GM12891 (cell line): ENCODE results near the gene RNF144A.

ENCODE experiments used
- PAX5 ChIP-seq: IDR thresholded peaks from 2 replicates; pipeline ENCODE4 v1.6.1; 2011; ENCODE audit warnings: low read length, moderate library complexity, mild to moderate bottlenecking; ENCODE audit not compliant: insufficient read depth, severe bottlenecking
- POLR2A ChIP-seq: IDR thresholded peaks from 2 replicates; pipeline ENCODE4 v1.6.1; 2011; ENCODE audit warnings: low read depth, low read length, control low read depth
- POLR2AphosphoS5 ChIP-seq: IDR thresholded peaks from 2 replicates; pipeline ENCODE4 v1.6.1; 2011; ENCODE audit warnings: low read depth, low read length, control low read depth
- SPI1 ChIP-seq: IDR thresholded peaks from 2 replicates; pipeline ENCODE4 v1.6.1; 2011; ENCODE audit warnings: low read depth, low read length, control low read depth
- TAF1 ChIP-seq: IDR thresholded peaks from 2 replicates; pipeline ENCODE4 v1.6.1; 2011; ENCODE audit warnings: low read depth, low read length, control low read depth

DNA sequence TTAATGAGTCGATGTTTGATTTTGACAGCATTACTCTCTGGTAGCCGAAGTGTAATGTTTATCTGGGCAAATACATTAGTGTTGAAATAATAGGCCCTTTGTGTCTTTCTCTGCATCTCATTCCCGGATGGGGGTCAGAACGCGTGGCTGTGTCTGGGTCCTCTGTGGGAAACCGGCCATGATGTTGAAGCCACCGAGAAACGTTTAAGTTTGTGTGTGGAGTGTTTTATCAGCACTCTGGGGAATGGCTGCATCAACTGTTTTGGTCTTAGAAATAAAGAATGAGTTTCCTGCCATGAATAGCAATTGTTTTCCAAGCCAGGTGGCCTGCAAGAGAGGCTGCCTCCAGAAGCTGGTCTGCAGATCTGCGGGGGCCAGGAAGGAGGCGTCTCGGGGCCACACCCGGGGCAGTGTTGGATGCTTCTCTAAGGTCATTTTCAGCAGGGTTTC, 69.7 kb downstream of the RNF144A start:
- TF ChIP-seq SPI1, result no peak
- TF ChIP-seq POLR2A, result no peak
- TF ChIP-seq POLR2AphosphoS5, result no peak
- no peak for TF ChIP-seq TAF1
- TF ChIP-seq PAX5, result no peak
